HEK293 (cell line): ENCODE measurements around the gene SP6.

ENCODE experiments used
- EGR2 ChIP-seq: fragments of 450-650 bp; formaldehyde crosslinking; IDR thresholded peaks from 2 replicates; pipeline ENCODE4 v1.5.1; 2016; ENCODE audit warnings: low read depth, missing biosample characterization, missing genetic modification characterization
- SP2 ChIP-seq: fragments of 450-650 bp; formaldehyde crosslinking; IDR thresholded peaks from 2 replicates; pipeline ENCODE4 v1.5.1; 2016; ENCODE audit warnings: missing biosample characterization, missing genetic modification characterization
- ZNF311 ChIP-seq: fragments of 450-650 bp; formaldehyde crosslinking; IDR thresholded peaks from 2 replicates; pipeline ENCODE4 v1.5.1; 2017; ENCODE audit warnings: missing biosample characterization, missing genetic modification characterization, borderline replicate concordance
- ZNF394 ChIP-seq: fragments of 450-650 bp; formaldehyde crosslinking; IDR thresholded peaks from 2 replicates; pipeline ENCODE4 v1.5.1; 2016; ENCODE audit warnings: missing biosample characterization, missing genetic modification characterization, mild to moderate bottlenecking, moderate library complexity, borderline replicate concordance
- ZNF404 ChIP-seq: fragments of 450-650 bp; formaldehyde crosslinking; IDR thresholded peaks from 2 replicates; pipeline ENCODE4 v1.5.1; 2017; ENCODE audit warnings: missing biosample characterization, missing genetic modification characterization
- ZNF549 ChIP-seq: fragments of 450-650 bp; IDR thresholded peaks from 2 replicates; pipeline ENCODE4 v1.5.1; 2018; ENCODE audit warnings: missing biosample characterization, missing genetic modification characterization, mild to moderate bottlenecking, inconsistent platforms, moderate library complexity
- ZNF629 ChIP-seq: fragments of 450-650 bp; formaldehyde crosslinking; IDR thresholded peaks from 2 replicates; pipeline ENCODE4 v1.5.1; 2017; ENCODE audit warnings: missing biosample characterization, missing genetic modification characterization
- ZNF670 ChIP-seq: fragments of 450-650 bp; formaldehyde crosslinking; IDR thresholded peaks from 2 replicates; pipeline ENCODE4 v1.5.1; 2016; ENCODE audit warnings: missing biosample characterization, missing genetic modification characterization, low read depth
- TF ChIP-seq, protein P1 (sequence below): fragments of 450-650 bp; formaldehyde crosslinking; IDR thresholded peaks from 2 replicates; pipeline ENCODE4 v1.5.1; 2016; ENCODE audit warnings: missing biosample characterization, missing genetic modification characterization
- TF ChIP-seq, protein P2 (sequence below): fragments of 450-650 bp; formaldehyde crosslinking; IDR thresholded peaks from 2 replicates; pipeline ENCODE4 v1.5.1; 2016; ENCODE audit warnings: missing biosample characterization, missing genetic modification characterization
- TF ChIP-seq, protein P3 (sequence below): fragments of 450-650 bp; formaldehyde crosslinking; conservative IDR thresholded peaks from 2 replicates; pipeline ENCODE4 v1.5.1; 2016; ENCODE audit warnings: low read depth, missing biosample characterization, missing genetic modification characterization

DNA sequence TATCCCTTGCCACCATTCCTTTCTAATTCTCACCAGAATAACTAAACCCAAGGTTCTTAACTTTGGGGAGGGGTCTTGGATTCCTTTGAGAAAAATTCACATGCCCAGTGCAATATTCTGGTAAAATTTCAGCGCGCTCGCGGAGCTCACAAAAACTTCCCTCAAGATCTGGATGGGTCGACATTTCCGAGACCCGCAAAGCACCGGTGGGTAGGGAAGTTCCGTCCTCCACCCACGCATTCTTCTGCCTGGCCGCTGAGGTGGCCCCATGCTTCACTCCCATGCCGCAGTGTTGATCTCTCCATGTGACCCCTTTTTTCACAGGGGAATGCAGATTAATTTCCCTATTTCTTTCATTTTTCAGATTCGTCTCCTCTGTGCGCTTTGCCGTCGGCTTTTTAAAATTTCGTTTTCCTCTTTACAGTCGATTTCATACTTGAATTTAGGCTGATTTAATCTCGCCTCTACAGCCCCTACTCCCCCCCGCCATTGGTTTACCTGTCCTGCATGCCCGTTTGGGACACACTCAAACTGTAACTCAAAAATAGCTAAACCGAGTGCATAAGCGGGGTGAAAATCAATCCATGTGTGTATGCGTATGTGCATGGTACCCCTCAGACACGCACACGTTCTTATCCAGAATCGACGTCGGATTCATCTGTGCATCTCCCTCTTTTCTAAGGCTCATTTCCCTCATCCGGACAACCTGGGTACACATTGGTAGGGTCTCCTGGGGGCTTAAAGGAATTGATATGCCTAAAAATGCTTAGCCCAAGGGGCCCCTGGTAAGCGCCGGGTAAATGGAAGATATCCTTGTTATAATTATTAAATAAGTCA, 1.4 kb upstream of the SP6 start:
- TF ChIP-seq, protein P1, sequence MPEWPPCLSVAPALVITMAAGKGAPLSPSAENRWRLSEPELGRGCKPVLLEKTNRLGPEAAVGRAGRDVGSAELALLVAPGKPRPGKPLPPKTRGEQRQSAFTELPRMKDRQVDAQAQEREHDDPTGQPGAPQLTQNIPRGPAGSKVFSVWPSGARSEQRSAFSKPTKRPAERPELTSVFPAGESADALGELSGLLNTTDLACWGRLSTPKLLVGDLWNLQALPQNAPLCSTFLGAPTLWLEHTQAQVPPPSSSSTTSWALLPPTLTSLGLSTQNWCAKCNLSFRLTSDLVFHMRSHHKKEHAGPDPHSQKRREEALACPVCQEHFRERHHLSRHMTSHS: no peak
- TF ChIP-seq SP2 (tag by site-specific recombination) (no peak), ZNF670 (tag by site-specific recombination) (no peak), ZNF404 (no peak), ZNF629 (tag by site-specific recombination) (no peak), ZNF311 (tag by site-specific recombination) (no peak), ZNF394 (tag by site-specific recombination) (no peak), EGR2 (tag by site-specific recombination) (no peak), ZNF549 (tag by site-specific recombination) (no peak)
- TF ChIP-seq, protein P2, sequence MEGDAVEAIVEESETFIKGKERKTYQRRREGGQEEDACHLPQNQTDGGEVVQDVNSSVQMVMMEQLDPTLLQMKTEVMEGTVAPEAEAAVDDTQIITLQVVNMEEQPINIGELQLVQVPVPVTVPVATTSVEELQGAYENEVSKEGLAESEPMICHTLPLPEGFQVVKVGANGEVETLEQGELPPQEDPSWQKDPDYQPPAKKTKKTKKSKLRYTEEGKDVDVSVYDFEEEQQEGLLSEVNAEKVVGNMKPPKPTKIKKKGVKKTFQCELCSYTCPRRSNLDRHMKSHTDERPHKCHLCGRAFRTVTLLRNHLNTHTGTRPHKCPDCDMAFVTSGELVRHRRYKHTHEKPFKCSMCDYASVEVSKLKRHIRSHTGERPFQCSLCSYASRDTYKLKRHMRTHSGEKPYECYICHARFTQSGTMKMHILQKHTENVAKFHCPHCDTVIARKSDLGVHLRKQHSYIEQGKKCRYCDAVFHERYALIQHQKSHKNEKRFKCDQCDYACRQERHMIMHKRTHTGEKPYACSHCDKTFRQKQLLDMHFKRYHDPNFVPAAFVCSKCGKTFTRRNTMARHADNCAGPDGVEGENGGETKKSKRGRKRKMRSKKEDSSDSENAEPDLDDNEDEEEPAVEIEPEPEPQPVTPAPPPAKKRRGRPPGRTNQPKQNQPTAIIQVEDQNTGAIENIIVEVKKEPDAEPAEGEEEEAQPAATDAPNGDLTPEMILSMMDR (tag by site-specific recombination): no peak
- TF ChIP-seq, protein P3, sequence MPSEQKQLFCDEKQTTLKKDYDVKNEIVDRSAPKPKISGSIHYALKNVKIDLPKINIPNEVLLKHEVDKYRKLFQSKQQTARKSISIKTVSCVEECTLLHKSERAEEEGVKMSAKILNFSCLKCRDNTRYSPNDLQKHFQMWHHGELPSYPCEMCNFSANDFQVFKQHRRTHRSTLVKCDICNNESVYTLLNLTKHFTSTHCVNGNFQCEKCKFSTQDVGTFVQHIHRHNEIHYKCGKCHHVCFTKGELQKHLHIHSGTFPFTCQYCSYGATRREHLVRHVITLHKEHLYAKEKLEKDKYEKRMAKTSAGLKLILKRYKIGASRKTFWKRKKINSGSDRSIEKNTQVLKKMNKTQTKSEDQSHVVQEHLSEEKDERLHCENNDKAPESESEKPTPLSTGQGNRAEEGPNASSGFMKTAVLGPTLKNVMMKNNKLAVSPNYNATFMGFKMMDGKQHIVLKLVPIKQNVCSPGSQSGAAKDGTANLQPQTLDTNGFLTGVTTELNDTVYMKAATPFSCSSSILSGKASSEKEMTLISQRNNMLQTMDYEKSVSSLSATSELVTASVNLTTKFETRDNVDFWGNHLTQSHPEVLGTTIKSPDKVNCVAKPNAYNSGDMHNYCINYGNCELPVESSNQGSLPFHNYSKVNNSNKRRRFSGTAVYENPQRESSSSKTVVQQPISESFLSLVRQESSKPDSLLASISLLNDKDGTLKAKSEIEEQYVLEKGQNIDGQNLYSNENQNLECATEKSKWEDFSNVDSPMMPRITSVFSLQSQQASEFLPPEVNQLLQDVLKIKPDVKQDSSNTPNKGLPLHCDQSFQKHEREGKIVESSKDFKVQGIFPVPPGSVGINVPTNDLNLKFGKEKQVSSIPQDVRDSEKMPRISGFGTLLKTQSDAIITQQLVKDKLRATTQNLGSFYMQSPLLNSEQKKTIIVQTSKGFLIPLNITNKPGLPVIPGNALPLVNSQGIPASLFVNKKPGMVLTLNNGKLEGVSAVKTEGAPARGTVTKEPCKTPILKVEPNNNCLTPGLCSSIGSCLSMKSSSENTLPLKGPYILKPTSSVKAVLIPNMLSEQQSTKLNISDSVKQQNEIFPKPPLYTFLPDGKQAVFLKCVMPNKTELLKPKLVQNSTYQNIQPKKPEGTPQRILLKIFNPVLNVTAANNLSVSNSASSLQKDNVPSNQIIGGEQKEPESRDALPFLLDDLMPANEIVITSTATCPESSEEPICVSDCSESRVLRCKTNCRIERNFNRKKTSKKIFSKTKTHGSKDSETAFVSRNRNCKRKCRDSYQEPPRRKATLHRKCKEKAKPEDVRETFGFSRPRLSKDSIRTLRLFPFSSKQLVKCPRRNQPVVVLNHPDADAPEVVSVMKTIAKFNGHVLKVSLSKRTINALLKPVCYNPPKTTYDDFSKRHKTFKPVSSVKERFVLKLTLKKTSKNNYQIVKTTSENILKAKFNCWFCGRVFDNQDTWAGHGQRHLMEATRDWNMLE: no peak
